OCI-LY1 (cell line): Measurements from ENCODE around the gene CDK5R2.

Source experiments
- EZH2 ChIP-seq: fragments of 200-600 bp; sonication (generic), shearing (Covaris generic); IDR thresholded peaks from 2 replicates; pipeline ENCODE4 v1.8.0; 2017; ENCODE audit warnings: borderline replicate concordance, mixed run types, mild to moderate bottlenecking, antibody characterized with exemption, low read length, moderate library complexity, mixed read lengths
- TF ChIP-seq, protein P1 (sequence below): fragments of 200-600 bp; sonication (generic), shearing (Covaris generic); IDR thresholded peaks from 2 replicates; pipeline ENCODE4 v1.5.1; 2017; ENCODE audit warnings: mild to moderate bottlenecking, antibody characterized with exemption, low read length, moderate library complexity, mixed read lengths

DNA sequence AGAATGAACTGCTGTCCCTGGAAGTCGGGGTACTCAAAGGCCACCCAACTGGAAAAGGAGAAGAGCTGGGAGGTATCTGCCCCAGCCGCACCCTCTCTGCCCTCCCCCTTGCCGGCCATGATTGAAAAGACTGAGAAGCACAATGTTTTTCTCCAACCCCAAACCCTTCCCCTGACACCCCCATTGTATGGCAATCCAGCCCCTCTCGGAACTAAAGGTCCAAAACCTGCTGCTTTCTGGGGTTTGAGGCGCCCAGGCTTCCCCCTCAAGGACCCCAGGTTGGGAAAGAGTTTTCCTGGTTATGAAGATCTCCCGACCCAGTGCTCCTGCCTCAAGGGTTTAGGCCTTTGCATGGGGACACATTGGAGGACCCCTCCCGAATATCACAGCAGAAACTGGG is 32.7 kb downstream of the CDK5R2 start:
- TF ChIP-seq EZH2: no peak
- TF ChIP-seq, protein P1, sequence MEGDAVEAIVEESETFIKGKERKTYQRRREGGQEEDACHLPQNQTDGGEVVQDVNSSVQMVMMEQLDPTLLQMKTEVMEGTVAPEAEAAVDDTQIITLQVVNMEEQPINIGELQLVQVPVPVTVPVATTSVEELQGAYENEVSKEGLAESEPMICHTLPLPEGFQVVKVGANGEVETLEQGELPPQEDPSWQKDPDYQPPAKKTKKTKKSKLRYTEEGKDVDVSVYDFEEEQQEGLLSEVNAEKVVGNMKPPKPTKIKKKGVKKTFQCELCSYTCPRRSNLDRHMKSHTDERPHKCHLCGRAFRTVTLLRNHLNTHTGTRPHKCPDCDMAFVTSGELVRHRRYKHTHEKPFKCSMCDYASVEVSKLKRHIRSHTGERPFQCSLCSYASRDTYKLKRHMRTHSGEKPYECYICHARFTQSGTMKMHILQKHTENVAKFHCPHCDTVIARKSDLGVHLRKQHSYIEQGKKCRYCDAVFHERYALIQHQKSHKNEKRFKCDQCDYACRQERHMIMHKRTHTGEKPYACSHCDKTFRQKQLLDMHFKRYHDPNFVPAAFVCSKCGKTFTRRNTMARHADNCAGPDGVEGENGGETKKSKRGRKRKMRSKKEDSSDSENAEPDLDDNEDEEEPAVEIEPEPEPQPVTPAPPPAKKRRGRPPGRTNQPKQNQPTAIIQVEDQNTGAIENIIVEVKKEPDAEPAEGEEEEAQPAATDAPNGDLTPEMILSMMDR: no peak
